ENCODE results near the gene PCDH9. TPM values are rescaled to one million over a fixed set of nuclear protein-coding genes. Genes with fewer than 3 reads are reported as not detected.

PCDH9 gene
- total and polyA plus RNA-seq, 2 of the 13 experiments (the other 11 are each of a cell fraction or from before 2014, with no cell fraction given), result 0.09 TPM; not detected in 1

- no peak for TF ChIP-seq HMGXB4 (CRISPR knock-in tag; IDR thresholded peaks at IDR 0.05; ENCODE audit: borderline replicate concordance in 1 of 2, low read depth in 1 of 2)
- no peak for TF ChIP-seq NFKBIZ (CRISPR knock-in tag; IDR thresholded peaks at IDR 0.05)
These were observed 880.2 kb downstream of the PCDH9 start (continued) for GRCh38 chr13:66349966-66350365.

GRCh38 chr13:66348745-66349690 lies 881.1 kb downstream of the PCDH9 start:
- Histone ChIP-seq H3K4me2 (ENCODE audit: low read depth, low read length) (no peak overlapping the region), H2AFZ (ENCODE audit: low read length) (no peak overlapping the region), H3K4me1 (ENCODE audit: insufficient read depth, low read length) (no peaks in the 10 kb centered on the region), H3K9me3 (ENCODE audit: low read length) (no peaks in the 10 kb centered on the region), H3K27me3 (ENCODE audit: control insufficient read depth in 1 of 2, insufficient read depth in 2 of 2, low read length in 2 of 2) (no peaks in the 10 kb centered on the region), H3K9ac (ENCODE audit: insufficient read depth, low read depth, low read length) (no peak overlapping the region), H4K20me1 (ENCODE audit: insufficient read depth, low read length) (no peaks in the 10 kb centered on the region), H3K27ac (ENCODE audit: extremely low read length, insufficient read depth, low read length) (no peak overlapping the region), H3K36me3 (replicated peaks in 1 of 2; ENCODE audit: control insufficient read depth in 1 of 2, insufficient read depth in 2 of 2, low read length in 2 of 2) (no peaks in the 10 kb centered on the region), H3K4me3 (replicated peaks in 1 of 3; ENCODE audit: insufficient read depth in 1 of 3, low read depth in 2 of 3, low read length in 3 of 3) (no peak overlapping the region), H3K79me2 (ENCODE audit: insufficient read depth, low read length) (no peaks in the 10 kb centered on the region)
- in situ Hi-C loops (cut with HindIII; ENCODE audit: extremely low pct_ligation_motif_present, low pct_unique_long_range_greater_than_20kb), result no loop called here
- ChIA-PET CTCF (ENCODE audit: low intra/inter-chr PET ratio, low total read pairs) (no interaction called here), POLR2A (no interaction called here)
- FAIRE-seq (no peak), ATAC-seq (no peak), DNase-seq (ENCODE audit: low spot score) (no peak)
- intact Hi-C loops (cut with micrococcal nuclease; ENCODE audit: unreplicated experiment), result no loop called here
- no TSS peak for BruUV-seq (replicated peaks)
- 13% methylated on average over 5 of the region's 5 CpGs for WGBS (ENCODE audit: low lambda C conversion rate)
- TF ChIP-seq ZNF607 (CRISPR knock-in tag; IDR thresholded peaks at IDR 0.05; ENCODE audit: borderline replicate concordance), result no peak
- TF ChIP-seq CTCF (CRISPR knock-in tag; IDR thresholded peaks at IDR 0.05), result no peak
- TF ChIP-seq BATF2 (CRISPR knock-in tag; IDR thresholded peaks at IDR 0.05), result no peak
- TF ChIP-seq ZNF432 (CRISPR knock-in tag; IDR thresholded peaks at IDR 0.05; ENCODE audit: borderline replicate concordance), result no peak
- no peak for TF ChIP-seq ZNF780A (CRISPR knock-in tag; IDR thresholded peaks at IDR 0.05)
- no peak for TF ChIP-seq HNRNPUL1 (IDR thresholded peaks at IDR 0.05; ENCODE audit: low read depth, low read length)
